Measurements from ENCODE around the gene SOWAHB. TPM values are rescaled to one million over a fixed set of nuclear protein-coding genes. Genes with fewer than 3 reads are reported as not detected.

Gene SOWAHB
- total RNA-seq, 2 donors from 2014 or later, result not detected

GRCh38 chr4:76857074-76857409, 40.9 kb downstream of the SOWAHB start:
- H3K9me3 Mint-ChIP-seq, result no peaks in the 10 kb centered on the region
- no peaks in the 10 kb centered on the region for H3K36me3 Mint-ChIP-seq (ENCODE audit: insufficient read depth in 2 of 2)
- H3K4me1 Mint-ChIP-seq (ENCODE audit: low read depth), result no peaks in the 10 kb centered on the region
- no peak for ATAC-seq (replicated peaks in 1 of 2)
- H3K27me3 Mint-ChIP-seq (ENCODE audit: low read depth), result no peaks in the 10 kb centered on the region
- no peak overlapping the region for H3K4me3 Mint-ChIP-seq
- DNase-seq, result no peak
- H3K27ac Mint-ChIP-seq, result no peak overlapping the region

GRCh38 chr4:76856243-76857073, 41.5 kb downstream of the SOWAHB start:
- H3K4me3 Mint-ChIP-seq, result no peak overlapping the region
- H3K36me3 Mint-ChIP-seq (ENCODE audit: insufficient read depth in 2 of 2), result no peaks in the 10 kb centered on the region
- no peak for ATAC-seq (replicated peaks in 1 of 2)
- no peaks in the 10 kb centered on the region for H3K27me3 Mint-ChIP-seq (ENCODE audit: low read depth)
- H3K9me3 Mint-ChIP-seq, result no peaks in the 10 kb centered on the region
- no peaks in the 10 kb centered on the region for H3K4me1 Mint-ChIP-seq (ENCODE audit: low read depth)
- no peak overlapping the region for H3K27ac Mint-ChIP-seq
- DNase-seq, result no peak

GRCh38 chr4:76854858-76855257, 43.1 kb downstream of the SOWAHB start:
- no peaks in the 10 kb centered on the region for H3K9me3 Mint-ChIP-seq
- H3K27me3 Mint-ChIP-seq (ENCODE audit: low read depth), result no peaks in the 10 kb centered on the region
- no peak overlapping the region for H3K27ac Mint-ChIP-seq
- DNase-seq (no peak), ATAC-seq (replicated peaks in 1 of 2) (no peak)
- H3K36me3 Mint-ChIP-seq (ENCODE audit: insufficient read depth in 2 of 2), result no peaks in the 10 kb centered on the region
- no peak overlapping the region for H3K4me3 Mint-ChIP-seq
- H3K4me1 Mint-ChIP-seq (ENCODE audit: low read depth), result no peaks in the 10 kb centered on the region

- no peaks in the 10 kb centered on the region for H3K9me3 Mint-ChIP-seq
- no peaks in the 10 kb centered on the region for H3K27me3 Mint-ChIP-seq (ENCODE audit: low read depth)
- H3K27ac Mint-ChIP-seq, result no peak overlapping the region
- H3K36me3 Mint-ChIP-seq (ENCODE audit: insufficient read depth in 2 of 2), result no peaks in the 10 kb centered on the region
- H3K4me3 Mint-ChIP-seq, result no peak overlapping the region
- ATAC-seq (replicated peaks in 1 of 2), result no peak
- no peak for DNase-seq
- no peaks in the 10 kb centered on the region for H3K4me1 Mint-ChIP-seq (ENCODE audit: low read depth)
Measured at GRCh38 chr4:76851375-76851774, 46.6 kb downstream of the SOWAHB start.

- Mint-ChIP-seq H3K36me3 (ENCODE audit: insufficient read depth in 2 of 2) (no peaks in the 10 kb centered on the region), H3K9me3 (no peaks in the 10 kb centered on the region), H3K27ac (no peak overlapping the region), H3K27me3 (ENCODE audit: low read depth) (no peaks in the 10 kb centered on the region), H3K4me1 (ENCODE audit: low read depth) (no peaks in the 10 kb centered on the region), H3K4me3 (no peak overlapping the region)
- no peak for ATAC-seq (replicated peaks in 1 of 2)
- no peak for DNase-seq
Measured at GRCh38 chr4:76850010-76850441, 47.9 kb downstream of the SOWAHB start.

Other genes starting within 250 kb of the SOWAHB start
- 10 to 100 TPM; 10.5 to 13.2 TPM for gene SEPTIN11, start 51.6 kb upstream of the SOWAHB start, total RNA-seq
- 100 to 1,000 TPM; 301 to 343 TPM for gene CCNI, start 177.8 kb upstream of the SOWAHB start, total RNA-seq